ENCODE data around the gene SLC30A7.
"Not testable (repeated sequence)": the region's sequence is repeated elsewhere in the genome, so short reads cannot be mapped to it uniquely, and the experiment has no call there.

Gene SLC30A7

DNA sequence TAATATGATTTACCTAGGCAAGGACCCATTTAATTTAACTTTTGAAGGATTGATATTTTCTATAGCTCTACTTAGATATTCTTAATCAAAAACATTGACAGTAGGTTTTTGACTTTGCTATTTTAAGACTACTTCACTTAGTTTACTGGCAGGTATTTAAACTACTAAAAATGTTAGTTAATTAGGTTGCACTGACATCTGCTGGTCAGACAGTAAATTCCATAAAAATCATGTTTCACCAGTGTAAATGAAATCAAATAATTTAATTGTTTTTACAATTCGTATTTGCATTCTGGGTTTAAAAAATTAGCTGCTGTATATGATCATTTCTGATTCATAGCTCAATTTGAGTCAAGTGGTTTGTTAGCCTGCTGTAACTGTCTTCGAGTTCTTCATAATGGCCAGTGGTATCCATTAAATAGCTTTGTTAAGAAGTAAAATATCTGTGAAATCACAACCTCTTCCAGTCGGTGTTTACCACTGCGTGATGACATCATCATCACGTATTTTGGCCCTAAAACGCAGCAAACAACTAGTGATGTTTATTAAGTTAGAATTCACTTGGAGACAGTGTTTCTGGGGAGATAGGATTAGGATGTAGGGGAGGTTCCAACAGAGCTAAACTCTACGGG, 27.4 kb upstream of the SLC30A7 start:
- Histone ChIP-seq H3K4me1 (ENCODE audit: control insufficient read depth in 1 of 2, insufficient read depth in 2 of 2, low read length in 2 of 2) (peaks cover 0 to 6% of the 10 kb centered on the region in 2 donors), H3K36me3 (ENCODE audit: control insufficient read depth in 1 of 2, insufficient read depth in 2 of 2, low read length in 2 of 2) (peaks cover 0 to 4% of the 10 kb centered on the region in 2 donors), H3K27ac (ENCODE audit: low read length) (no peak overlapping the region), H3K9me3 (ENCODE audit: control insufficient read depth in 1 of 2, low read length in 2 of 2) (no peaks in the 10 kb centered on the region), H3K27me3 (ENCODE audit: low read depth, low read length) (no peaks in the 10 kb centered on the region), H3K4me3 (ENCODE audit: low read depth in 1 of 2, low read length in 2 of 2) (no peak overlapping the region)

DNA sequence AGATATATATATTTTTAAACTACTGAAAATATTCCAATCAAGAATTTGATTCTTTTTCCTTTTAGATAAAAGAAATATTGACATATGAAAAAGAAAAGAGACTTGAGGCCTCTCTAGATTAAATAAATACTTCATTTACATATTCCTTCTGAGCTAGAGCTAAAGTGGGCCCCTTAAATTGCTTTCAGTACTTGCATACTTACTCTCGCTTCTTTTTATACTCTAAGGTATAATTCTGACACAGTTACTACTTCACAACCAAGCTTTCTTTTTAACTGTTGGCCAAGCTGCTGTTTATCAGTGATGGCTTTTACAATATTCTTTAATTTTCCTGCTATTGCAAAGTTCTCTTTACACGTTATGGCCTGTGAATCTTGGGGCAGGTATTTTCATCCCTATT, 25.9 kb upstream of the SLC30A7 start:
- Histone ChIP-seq H3K9me3 (ENCODE audit: control insufficient read depth in 1 of 2, low read length in 2 of 2) (no peaks in the 10 kb centered on the region), H3K27me3 (ENCODE audit: low read depth, low read length) (no peaks in the 10 kb centered on the region)

DNA sequence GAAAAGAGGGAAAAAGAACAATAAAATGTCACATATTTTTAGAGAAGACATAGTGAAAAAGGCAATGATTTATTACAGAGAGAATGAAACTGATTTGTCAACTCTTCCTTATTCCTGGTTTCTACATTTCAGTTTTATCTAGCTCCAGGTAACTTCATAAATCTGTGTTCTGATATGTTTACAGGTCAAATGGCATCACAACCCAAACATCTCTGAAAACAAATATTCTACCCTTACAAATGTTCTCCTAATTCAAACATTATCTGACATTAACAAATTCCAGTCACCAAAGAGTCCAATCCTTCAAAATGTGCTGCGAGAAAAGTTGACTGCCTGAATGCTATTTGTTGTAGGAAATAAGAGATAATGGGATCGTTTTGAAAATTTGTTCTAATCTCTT, 21.5 kb upstream of the SLC30A7 start:
- H3K4me3 ChIP-seq (ENCODE audit: low read depth in 1 of 2, low read length in 2 of 2): no peak overlapping the region
- H3K27me3 ChIP-seq (ENCODE audit: low read depth, low read length): no peaks in the 10 kb centered on the region
- no peaks in the 10 kb centered on the region for H3K9me3 ChIP-seq (ENCODE audit: control insufficient read depth in 1 of 2, low read length in 2 of 2)
- no peak overlapping the region for H3K27ac ChIP-seq (ENCODE audit: low read length)
- H3K36me3 ChIP-seq (ENCODE audit: control insufficient read depth in 1 of 2, insufficient read depth in 2 of 2, low read length in 2 of 2): peaks cover 4 to 12% of the 10 kb centered on the region in 2 donors
- no peaks in the 10 kb centered on the region for H3K4me1 ChIP-seq (ENCODE audit: control insufficient read depth in 1 of 2, insufficient read depth in 2 of 2, low read length in 2 of 2)

More for the DNA sequence above, 25.9 kb upstream of the SLC30A7 start:
- peaks cover 0 to 4% of the 10 kb centered on the region in 2 donors for H3K36me3 ChIP-seq (ENCODE audit: control insufficient read depth in 1 of 2, insufficient read depth in 2 of 2, low read length in 2 of 2)
- H3K4me1 ChIP-seq (ENCODE audit: control insufficient read depth in 1 of 2, insufficient read depth in 2 of 2, low read length in 2 of 2): peaks cover 0 to 6% of the 10 kb centered on the region in 2 donors
- H3K27ac ChIP-seq (ENCODE audit: low read length): no peak overlapping the region
- H3K4me3 ChIP-seq (ENCODE audit: low read depth in 1 of 2, low read length in 2 of 2): no peak overlapping the region

DNA sequence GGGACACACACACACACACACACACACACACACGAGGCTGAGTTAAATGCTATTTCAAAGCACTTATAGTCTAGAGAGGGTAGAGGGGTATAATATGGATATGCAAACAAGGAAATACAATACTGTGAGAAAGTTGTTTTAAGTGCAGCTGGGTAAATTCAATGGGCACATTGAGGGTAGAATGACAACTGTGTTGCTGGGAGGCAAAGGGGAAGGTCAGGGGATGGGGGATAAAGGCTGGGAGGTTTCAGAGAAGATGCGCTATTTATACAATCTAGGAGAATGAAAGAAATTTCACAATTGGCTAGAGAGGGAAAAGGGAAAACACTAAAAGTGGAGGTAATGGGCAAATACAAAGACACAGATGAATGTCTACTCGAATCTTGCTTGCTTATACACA, 20.7 kb upstream of the SLC30A7 start:
- peaks cover 4 to 12% of the 10 kb centered on the region in 2 donors for H3K36me3 ChIP-seq (ENCODE audit: control insufficient read depth in 1 of 2, insufficient read depth in 2 of 2, low read length in 2 of 2)
- no peaks in the 10 kb centered on the region for H3K9me3 ChIP-seq (ENCODE audit: control insufficient read depth in 1 of 2, low read length in 2 of 2)
- H3K4me3 ChIP-seq (ENCODE audit: low read depth in 1 of 2, low read length in 2 of 2): no peak overlapping the region
- H3K27ac ChIP-seq (ENCODE audit: low read length): no peak overlapping the region
- no peaks in the 10 kb centered on the region for H3K27me3 ChIP-seq (ENCODE audit: low read depth, low read length)
- H3K4me1 ChIP-seq (ENCODE audit: control insufficient read depth in 1 of 2, insufficient read depth in 2 of 2, low read length in 2 of 2): no peaks in the 10 kb centered on the region

DNA sequence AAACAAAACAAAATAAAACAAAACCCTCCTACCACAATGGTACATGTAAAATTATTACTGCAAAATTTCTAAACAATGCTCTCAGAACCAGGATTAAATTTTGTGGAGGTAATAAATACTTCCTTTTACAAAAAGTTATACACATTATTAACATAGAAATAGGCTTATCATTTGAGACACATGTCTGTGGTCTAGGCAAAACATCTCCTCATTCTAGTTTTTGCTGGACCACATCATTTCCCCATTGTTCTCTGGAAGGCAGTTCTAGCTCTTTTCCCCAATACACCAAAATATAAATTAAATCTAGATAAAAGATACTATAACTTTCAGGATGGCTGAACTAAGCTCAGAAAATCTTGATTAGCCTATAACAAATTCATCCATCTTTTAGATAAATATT, 19.6 kb upstream of the SLC30A7 start:
- Histone ChIP-seq H3K27me3 (ENCODE audit: low read depth, low read length) (no peaks in the 10 kb centered on the region), H3K9me3 (ENCODE audit: control insufficient read depth in 1 of 2, low read length in 2 of 2) (no peaks in the 10 kb centered on the region), H3K4me1 (ENCODE audit: control insufficient read depth in 1 of 2, insufficient read depth in 2 of 2, low read length in 2 of 2) (no peaks in the 10 kb centered on the region), H3K27ac (ENCODE audit: low read length) (no peak overlapping the region), H3K4me3 (ENCODE audit: low read depth in 1 of 2, low read length in 2 of 2) (no peak overlapping the region), H3K36me3 (ENCODE audit: control insufficient read depth in 1 of 2, insufficient read depth in 2 of 2, low read length in 2 of 2) (peaks cover 4 to 12% of the 10 kb centered on the region in 2 donors)

DNA sequence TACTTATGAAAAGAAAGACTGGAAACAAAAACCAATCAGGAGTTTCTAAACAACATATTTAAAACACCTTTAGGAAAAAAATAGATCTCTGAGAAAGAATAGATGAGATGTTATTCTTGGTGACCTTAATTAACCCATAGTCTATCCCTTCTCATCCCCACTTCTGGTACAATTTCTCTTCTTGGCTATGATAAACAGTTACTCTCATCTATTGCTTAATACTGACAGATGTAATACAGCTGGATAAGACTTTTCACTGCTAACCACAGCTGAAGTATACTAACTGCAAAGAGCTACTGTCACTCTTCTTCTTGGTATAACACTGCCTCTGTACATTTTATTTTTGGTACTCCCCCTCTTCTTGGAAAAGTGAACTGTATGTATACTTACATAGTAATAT, 16.5 kb upstream of the SLC30A7 start:
- peaks cover 4 to 8% of the 10 kb centered on the region in 2 donors for H3K36me3 ChIP-seq (ENCODE audit: control insufficient read depth in 1 of 2, insufficient read depth in 2 of 2, low read length in 2 of 2)
- H3K27ac ChIP-seq (ENCODE audit: low read length): no peak overlapping the region
- no peaks in the 10 kb centered on the region for H3K27me3 ChIP-seq (ENCODE audit: low read depth, low read length)
- no peaks in the 10 kb centered on the region for H3K9me3 ChIP-seq (ENCODE audit: control insufficient read depth in 1 of 2, low read length in 2 of 2)
- H3K4me1 ChIP-seq (ENCODE audit: control insufficient read depth in 1 of 2, insufficient read depth in 2 of 2, low read length in 2 of 2): no peaks in the 10 kb centered on the region
- H3K4me3 ChIP-seq (ENCODE audit: low read depth in 1 of 2, low read length in 2 of 2): no peak overlapping the region

DNA sequence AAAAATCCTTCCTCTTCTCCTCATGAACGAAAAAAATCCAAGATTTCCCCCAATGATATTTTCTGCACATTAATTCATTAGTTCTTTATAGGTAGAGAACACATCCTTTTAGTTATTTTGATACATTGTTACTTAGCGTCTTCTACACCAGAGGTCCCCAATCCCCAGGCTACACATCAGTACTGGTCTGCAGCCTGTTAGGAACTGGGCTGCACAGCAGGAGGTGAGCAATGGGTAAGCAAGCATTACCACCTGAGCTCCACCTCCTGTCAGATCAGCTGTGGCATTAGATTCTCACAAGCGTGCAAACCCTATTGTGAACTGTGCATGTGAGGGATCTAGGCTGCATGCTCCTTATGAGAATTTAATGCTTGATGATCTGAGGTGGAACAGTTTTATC, 14.2 kb upstream of the SLC30A7 start:
- H3K36me3 ChIP-seq (ENCODE audit: control insufficient read depth in 1 of 2, insufficient read depth in 2 of 2, low read length in 2 of 2): peaks cover 4 to 8% of the 10 kb centered on the region in 2 donors
- no peaks in the 10 kb centered on the region for H3K27me3 ChIP-seq (ENCODE audit: low read depth, low read length)
- no peak overlapping the region for H3K27ac ChIP-seq (ENCODE audit: low read length)
- no peaks in the 10 kb centered on the region for H3K9me3 ChIP-seq (ENCODE audit: control insufficient read depth in 1 of 2, low read length in 2 of 2)
- H3K4me3 ChIP-seq (ENCODE audit: low read depth in 1 of 2, low read length in 2 of 2): no peak overlapping the region
- H3K4me1 ChIP-seq (ENCODE audit: control insufficient read depth in 1 of 2, insufficient read depth in 2 of 2, low read length in 2 of 2): no peaks in the 10 kb centered on the region

DNA sequence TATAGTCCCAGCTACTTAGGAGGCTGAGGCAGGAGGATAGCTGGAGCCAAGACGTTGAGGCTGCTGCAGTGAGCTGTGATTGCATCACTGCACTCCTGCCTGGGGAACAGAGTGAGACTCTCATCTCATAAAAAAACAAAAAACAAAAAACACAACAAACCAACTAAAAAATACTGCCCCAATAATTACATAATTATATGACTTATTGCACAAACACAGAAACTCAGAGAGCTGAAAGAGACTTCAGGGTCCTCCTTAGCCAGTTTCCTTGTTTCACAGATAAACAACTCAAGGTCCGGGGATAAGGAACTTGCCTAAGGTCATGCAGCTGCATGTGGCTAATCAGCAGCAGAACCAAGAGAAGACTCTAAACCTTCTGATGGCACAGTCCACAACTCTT, 13.2 kb upstream of the SLC30A7 start:
- no peak overlapping the region for H3K4me3 ChIP-seq (ENCODE audit: low read depth in 1 of 2, low read length in 2 of 2)

DNA sequence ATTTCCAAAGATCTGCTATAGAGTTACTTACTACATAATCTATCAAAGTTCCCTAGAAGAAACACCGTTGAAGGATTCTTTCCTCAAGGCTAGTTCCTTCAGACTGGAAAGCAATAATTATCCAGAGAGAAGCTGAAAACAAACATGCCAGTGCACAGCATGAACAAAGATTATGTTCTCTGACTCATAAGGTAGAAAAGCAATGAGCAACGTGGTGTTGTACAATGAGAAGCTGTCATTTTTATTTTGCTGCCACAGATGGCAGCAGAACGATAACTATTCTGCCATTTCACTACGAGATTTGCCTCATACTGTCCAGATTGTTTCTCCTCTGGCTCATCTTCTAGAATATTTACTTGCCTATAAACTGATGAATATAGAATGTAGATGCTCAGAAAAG, 11.9 kb upstream of the SLC30A7 start:
- Histone ChIP-seq H3K4me3 (ENCODE audit: low read depth in 1 of 2, low read length in 2 of 2) (no peak overlapping the region), H3K27ac (ENCODE audit: low read length) (no peak overlapping the region), H3K27me3 (ENCODE audit: low read depth, low read length) (no peaks in the 10 kb centered on the region)

More for the DNA sequence above, 13.2 kb upstream of the SLC30A7 start:
- Histone ChIP-seq H3K9me3 (ENCODE audit: control insufficient read depth in 1 of 2, low read length in 2 of 2) (no peaks in the 10 kb centered on the region), H3K27me3 (ENCODE audit: low read depth, low read length) (no peaks in the 10 kb centered on the region), H3K36me3 (ENCODE audit: control insufficient read depth in 1 of 2, insufficient read depth in 2 of 2, low read length in 2 of 2) (no peaks in the 10 kb centered on the region), H3K27ac (ENCODE audit: low read length) (no peak overlapping the region), H3K4me1 (ENCODE audit: control insufficient read depth in 1 of 2, insufficient read depth in 2 of 2, low read length in 2 of 2) (no peaks in the 10 kb centered on the region)

DNA sequence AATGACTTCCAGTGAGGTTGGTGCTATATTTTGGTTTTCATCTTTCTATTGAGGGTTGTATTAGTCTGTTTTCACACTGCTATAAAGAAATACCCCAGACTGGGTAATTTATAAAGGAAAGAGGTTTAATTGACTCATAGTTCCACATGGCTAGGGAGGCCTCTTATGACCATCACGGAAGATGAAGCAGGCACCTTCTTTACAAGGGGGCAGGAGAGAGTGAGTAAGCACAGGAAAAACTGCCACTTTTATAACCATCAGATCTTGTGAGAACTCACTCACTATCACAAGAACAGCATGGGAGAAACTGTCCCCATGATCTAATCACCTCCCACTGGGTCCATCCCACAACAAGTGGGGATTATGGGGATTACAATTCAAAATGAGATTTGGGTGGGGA, 6.9 kb upstream of the SLC30A7 start:
- not testable (repeated sequence) for H3K27me3 ChIP-seq (ENCODE audit: low read depth, low read length); H3K27ac ChIP-seq (ENCODE audit: low read length); H3K36me3 ChIP-seq (ENCODE audit: control insufficient read depth in 1 of 2, insufficient read depth in 2 of 2, low read length in 2 of 2); H3K4me1 ChIP-seq (ENCODE audit: control insufficient read depth in 1 of 2, insufficient read depth in 2 of 2, low read length in 2 of 2); H3K4me3 ChIP-seq (ENCODE audit: low read depth in 1 of 2, low read length in 2 of 2); H3K9me3 ChIP-seq (ENCODE audit: control insufficient read depth in 1 of 2, low read length in 2 of 2)

More for the DNA sequence above, 11.9 kb upstream of the SLC30A7 start:
- Histone ChIP-seq H3K4me1 (ENCODE audit: control insufficient read depth in 1 of 2, insufficient read depth in 2 of 2, low read length in 2 of 2) (no peaks in the 10 kb centered on the region), H3K36me3 (ENCODE audit: control insufficient read depth in 1 of 2, insufficient read depth in 2 of 2, low read length in 2 of 2) (no peaks in the 10 kb centered on the region), H3K9me3 (ENCODE audit: control insufficient read depth in 1 of 2, low read length in 2 of 2) (no peaks in the 10 kb centered on the region)

DNA sequence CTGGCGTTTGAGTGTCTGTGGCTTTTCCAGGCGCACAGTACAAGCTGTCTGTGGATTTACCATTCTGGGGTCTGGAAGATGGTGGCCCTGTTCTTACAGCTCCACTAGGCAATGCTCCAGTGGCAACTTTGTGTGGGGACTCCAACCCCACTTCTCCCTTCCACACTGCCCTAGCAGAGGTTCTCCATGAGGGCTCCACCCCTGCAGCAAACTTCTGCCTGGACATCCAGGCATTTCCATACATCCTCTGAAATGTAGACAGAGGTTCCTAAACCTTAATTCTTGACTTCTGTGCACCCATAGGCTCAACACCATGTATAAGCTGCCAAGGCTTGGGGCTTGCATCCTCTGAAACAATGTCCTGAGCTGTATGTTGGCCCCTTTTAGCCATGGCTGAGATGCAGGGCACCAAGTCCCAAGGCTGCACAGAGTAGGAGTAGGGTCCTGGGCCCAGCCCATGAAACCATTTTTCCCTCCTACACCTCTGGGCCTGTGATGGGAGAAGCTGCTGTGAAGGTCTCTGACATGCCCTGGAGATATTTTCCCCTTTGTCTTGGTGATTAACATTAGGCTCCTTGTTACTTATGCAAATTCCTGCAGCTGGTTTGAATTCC, 5.9 kb upstream of the SLC30A7 start:
- H3K27me3 ChIP-seq (ENCODE audit: low read depth, low read length); H3K9me3 ChIP-seq (ENCODE audit: control insufficient read depth in 1 of 2, low read length in 2 of 2); H3K36me3 ChIP-seq (ENCODE audit: control insufficient read depth in 1 of 2, insufficient read depth in 2 of 2, low read length in 2 of 2); H3K4me3 ChIP-seq (ENCODE audit: low read depth in 1 of 2, low read length in 2 of 2); H3K27ac ChIP-seq (ENCODE audit: low read length): not testable (repeated sequence)
- H3K4me1 ChIP-seq (ENCODE audit: control insufficient read depth in 1 of 2, insufficient read depth in 2 of 2, low read length in 2 of 2): peaks cover 0 to 11% of the 10 kb centered on the region in 2 donors

DNA sequence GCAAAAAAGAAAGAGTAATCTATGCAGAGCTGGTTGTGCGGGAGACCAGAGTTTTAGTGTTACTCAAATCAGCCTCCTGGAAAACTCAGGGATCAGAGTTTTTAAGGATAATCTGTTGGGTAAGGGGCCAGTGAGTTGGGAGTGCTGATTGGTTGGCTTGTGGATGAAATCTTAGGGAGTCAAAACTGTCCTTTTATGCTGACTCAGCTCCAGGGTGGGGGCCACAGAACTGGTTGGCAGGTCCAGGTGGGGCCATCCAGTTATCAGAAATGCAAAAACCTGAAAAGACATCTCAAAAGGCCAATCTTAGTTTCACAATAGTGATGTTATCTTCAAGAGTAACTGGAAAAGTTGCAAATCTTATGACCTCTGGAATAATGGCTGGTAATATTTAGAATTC, 4.5 kb upstream of the SLC30A7 start:
- no peak overlapping the region for H3K27ac ChIP-seq (ENCODE audit: low read length)
- no peaks in the 10 kb centered on the region for H3K27me3 ChIP-seq (ENCODE audit: low read depth, low read length)
- peaks cover 0 to 11% of the 10 kb centered on the region in 2 donors for H3K4me1 ChIP-seq (ENCODE audit: control insufficient read depth in 1 of 2, insufficient read depth in 2 of 2, low read length in 2 of 2)
- H3K9me3 ChIP-seq (ENCODE audit: control insufficient read depth in 1 of 2, low read length in 2 of 2): peaks cover 0 to 6% of the 10 kb centered on the region in 2 donors
- peaks cover 0 to 13% of the 10 kb centered on the region in 2 donors for H3K36me3 ChIP-seq (ENCODE audit: control insufficient read depth in 1 of 2, insufficient read depth in 2 of 2, low read length in 2 of 2)
- H3K4me3 ChIP-seq (ENCODE audit: low read depth in 1 of 2, low read length in 2 of 2): no peak overlapping the region

Data from muscle layer of duodenum (tissue), 2 donors.